Activated CD8-positive, alpha-beta T cell treated with anti-CD3 and anti-CD28 coated beads for 36 hours (primary cell): ENCODE data around the gene RALGDS. TPM values are rescaled to one million over a fixed set of nuclear protein-coding genes. Genes with fewer than 3 reads are reported as not detected.

Experiments
- ATAC-seq: fragments of 200-7000 bp; cut with Tn5 transposase; one replicate; pipeline ENCODE4 v1.10.0; 2021; ENCODE audit warnings: mild to moderate bottlenecking, moderate library complexity
- CTCF ChIA-PET: fragments of 350-600 bp; sonication (Branson Sonifier 250); formaldehyde crosslinking; loops from one replicate; lab custom pipeline; 2021; ENCODE audit warnings: antibody characterized with exemption; lab: Charles Lee
- POLR2A ChIA-PET: fragments of 350-600 bp; sonication (Branson Sonifier 250); formaldehyde crosslinking; loops from one replicate; lab custom pipeline; 2021; ENCODE audit warnings: antibody characterized with exemption; lab: Charles Lee
- DNase-seq: peaks from one replicate; pipeline ENCODE4 v3.0.0-alpha.2; 2020
- H3K27ac Mint-ChIP-seq: one replicate; pipeline ENCODE4 v1.8.0; 2021; ENCODE audit warnings: mild to moderate bottlenecking, mixed read lengths
- H3K27me3 Mint-ChIP-seq: one replicate; pipeline ENCODE4 v1.8.0; 2021; ENCODE audit warnings: mixed read lengths
- H3K36me3 Mint-ChIP-seq: one replicate; pipeline ENCODE4 v1.8.0; 2021; ENCODE audit warnings: low read depth, mixed read lengths
- H3K4me1 Mint-ChIP-seq: one replicate; pipeline ENCODE4 v1.8.0; 2021; ENCODE audit warnings: low read depth, mixed read lengths
- H3K4me3 Mint-ChIP-seq: one replicate; pipeline ENCODE4 v1.8.0; 2021; ENCODE audit warnings: mild to moderate bottlenecking, moderate library complexity, mixed read lengths
- H3K9me3 Mint-ChIP-seq: one replicate; pipeline ENCODE4 v1.8.0; 2021; ENCODE audit warnings: mixed read lengths
- CTCF ChIP-seq: fragments of 200-600 bp; IDR thresholded peaks from one replicate; pipeline ENCODE4 v1.8.0; 2022; ENCODE audit warnings: antibody characterized with exemption, mild to moderate bottlenecking
- intact Hi-C: fragments of 100-400 bp; cut with micrococcal nuclease; formaldehyde crosslinking; loops from one replicate; pipeline ENCODE4 v1.10.0; 2022
- total RNA-seq, 2 experiments: library from RNA; stranded (reverse); gene quantifications; one replicate each; pipeline ENCODE4 v1.2.3, GENCODE V29; 2021

RALGDS gene
- total RNA-seq, 2 experiments from 2014 or later: 80.5 to 88.2 TPM

DNA sequence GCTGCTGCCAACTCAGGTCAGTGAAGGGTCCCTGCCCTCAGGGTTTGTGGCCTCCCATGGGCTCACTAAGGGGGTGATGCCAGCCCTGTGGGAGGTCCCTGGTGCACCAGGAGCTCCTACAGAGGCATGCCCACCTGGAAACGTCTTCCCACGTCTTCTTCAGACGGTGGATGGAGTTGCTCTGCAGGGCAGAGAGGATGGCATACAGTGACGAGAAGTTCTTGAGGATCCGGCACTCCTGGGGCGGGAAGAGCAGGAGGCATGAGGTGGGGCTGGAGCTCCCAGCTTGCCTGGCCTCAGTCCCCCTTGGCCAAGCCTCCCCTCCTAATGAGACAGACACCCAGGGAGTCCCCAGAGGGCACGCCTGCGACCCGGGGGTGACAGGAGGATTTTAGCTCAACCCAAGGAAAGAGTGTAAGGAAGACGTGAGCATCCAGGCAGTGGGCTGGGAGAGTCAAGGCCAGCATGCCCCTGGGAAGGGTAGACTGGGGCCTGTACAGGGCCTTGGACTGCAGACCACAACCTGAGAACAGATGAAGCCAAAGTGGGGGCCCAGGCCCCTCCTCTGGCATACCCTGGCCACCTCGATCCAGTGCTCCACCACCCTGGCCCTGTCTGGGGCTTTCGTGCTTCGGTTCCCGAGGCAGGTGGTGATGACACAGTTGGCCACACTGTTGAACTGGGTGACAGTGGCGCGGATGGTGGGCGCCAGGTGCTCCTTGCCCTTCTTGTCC, 14.4 kb downstream of the RALGDS start:
- Mint-ChIP-seq H3K36me3 (peaks cover 42% of the 10 kb centered on the region), H3K27ac (no peak overlapping the region), H3K27me3 (no peaks in the 10 kb centered on the region), H3K4me3 (no peak overlapping the region), H3K4me1 (peaks cover 3% of the 10 kb centered on the region), H3K9me3 (no peaks in the 10 kb centered on the region)
- intact Hi-C loops: no loop called here
- ChIA-PET CTCF (interaction anchor here (0.8 to 22.4 kb wide), 5 partner anchors 9 to 85 kb away, joined by 3 to 376 read pairs (median 3); no protein-coding TSS in a partner anchor), POLR2A (interaction anchor here (1.0 to 2.3 kb wide), 2 partner anchors 8 to 38 kb away, joined by 4 to 9 read pairs; no protein-coding TSS in a partner anchor)
- no peak for TF ChIP-seq CTCF
- DNase-seq (no peak), ATAC-seq (no peak)

DNA sequence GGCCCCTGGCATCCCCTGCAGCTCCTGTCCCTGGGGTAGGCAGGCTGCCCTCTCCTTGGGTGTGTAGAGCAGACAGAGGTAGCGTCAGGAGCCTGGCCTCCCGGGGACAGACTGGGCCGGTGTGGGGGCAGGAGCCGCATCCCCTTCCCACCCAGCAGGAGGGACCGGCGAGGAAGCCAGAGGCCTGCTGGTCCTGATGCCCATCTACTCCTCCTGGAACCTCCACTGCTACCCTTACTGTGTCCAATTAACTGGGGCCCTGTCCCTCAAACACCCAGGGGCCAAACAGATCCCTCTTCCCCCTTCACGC, 15.6 kb downstream of the RALGDS start:
- ATAC-seq: no peak
- intact Hi-C loops: no loop called here
- CTCF ChIA-PET: interaction anchor here (0.8 to 22.4 kb wide), 2 partner anchors 10 to 41 kb away, joined by 3 to 376 read pairs; no protein-coding TSS in a partner anchor
- TF ChIP-seq CTCF: no peak
- Mint-ChIP-seq H3K36me3 (peaks cover 50% of the 10 kb centered on the region), H3K9me3 (no peaks in the 10 kb centered on the region), H3K4me3 (no peak overlapping the region), H3K27me3 (no peaks in the 10 kb centered on the region), H3K27ac (no peak overlapping the region), H3K4me1 (peaks cover 3% of the 10 kb centered on the region)
- POLR2A ChIA-PET: interaction anchor here (0.9 kb wide), 1 partner anchor 9 kb away, joined by 4 read pairs; no protein-coding TSS in a partner anchor
- DNase-seq: no peak

GRCh38 chr9:133104718-133105460, 16.2 kb downstream of the RALGDS start:
- Mint-ChIP-seq H3K27me3 (no peaks in the 10 kb centered on the region), H3K4me3 (no peak overlapping the region), H3K36me3 (peaks cover 49% of the 10 kb centered on the region), H3K4me1 (no peaks in the 10 kb centered on the region), H3K27ac (no peak overlapping the region), H3K9me3 (no peaks in the 10 kb centered on the region)
- ChIA-PET POLR2A (interaction anchor here (0.9 kb wide), 1 partner anchor 9 kb away, joined by 4 read pairs; no protein-coding TSS in a partner anchor), CTCF (interaction anchor here (0.8 to 22.4 kb wide), 2 partner anchors 10 to 41 kb away, joined by 3 to 376 read pairs; no protein-coding TSS in a partner anchor)
- DNase-seq (no peak), ATAC-seq (no peak)
- intact Hi-C loops: no loop called here
- TF ChIP-seq CTCF: no peak

DNA sequence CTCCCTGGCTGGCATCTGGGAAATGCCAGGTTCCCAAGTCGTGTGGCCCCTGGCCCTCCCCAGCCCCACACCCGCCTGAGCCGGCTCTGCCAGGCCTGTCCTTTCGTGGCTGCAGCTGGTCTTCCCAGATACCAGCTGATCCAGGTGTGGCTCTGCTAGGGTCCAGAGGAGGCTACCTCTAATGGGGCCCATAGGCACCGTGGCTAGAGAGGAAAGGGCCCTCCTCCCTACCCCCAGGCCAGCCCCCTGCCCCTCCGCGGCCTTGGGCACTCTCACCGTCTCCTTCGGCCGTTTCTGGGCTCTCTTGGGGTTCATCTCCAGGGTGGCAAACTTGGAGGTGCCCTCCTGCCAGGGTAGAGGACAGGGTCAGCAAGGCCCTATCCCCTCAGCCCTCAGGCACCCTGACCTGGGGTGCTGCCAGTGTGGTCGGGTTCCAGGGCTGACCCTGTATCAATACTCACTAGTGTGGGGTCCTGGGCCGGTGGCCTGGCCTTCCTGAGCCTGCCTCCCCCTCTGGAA, 17.0 kb downstream of the RALGDS start:
- no peak for ATAC-seq
- peaks cover 50% of the 10 kb centered on the region for H3K36me3 Mint-ChIP-seq

More for the DNA sequence above, 17.0 kb downstream of the RALGDS start:
- no peak for TF ChIP-seq CTCF
- H3K9me3 Mint-ChIP-seq: no peaks in the 10 kb centered on the region
- ChIA-PET POLR2A (interaction anchor here (1.3 to 1.7 kb wide), 2 partner anchors 10 to 43 kb away, joined by 3 to 4 read pairs; no protein-coding TSS in a partner anchor), CTCF (interaction anchor here (1.3 to 22.4 kb wide), 3 partner anchors 10 to 42 kb away, joined by 7 to 376 read pairs (median 8); no protein-coding TSS in a partner anchor)
- no peak overlapping the region for H3K27ac Mint-ChIP-seq
- no peaks in the 10 kb centered on the region for H3K4me1 Mint-ChIP-seq
- no peaks in the 10 kb centered on the region for H3K27me3 Mint-ChIP-seq
- DNase-seq: no peak
- intact Hi-C loops: loop anchor here (2.0 kb wide), 1 partner anchor 43 kb away; no protein-coding TSS in a partner anchor
- no peak overlapping the region for H3K4me3 Mint-ChIP-seq
